Liver (tissue), 3 donors: ENCODE measurements around the gene OBP2A.

Experiments
- ATF3 ChIP-seq: IDR thresholded peaks from 2 replicates; pipeline ENCODE4 v1.6.1; 2016; ENCODE audit warnings: antibody characterized with exemption
- CTCF ChIP-seq: fragments of 150-350 bp; IDR thresholded peaks from 2 replicates; pipeline ENCODE4 v1.5.1; 2017; ENCODE audit warnings: improper control_type of control experiment, low read depth, low read length; ENCODE audit not compliant: missing input control
- EGR1 ChIP-seq, 2 donors: IDR thresholded peaks; 2 replicates each; pipeline ENCODE4 v1.6.1; 2016 to 2018; ENCODE audit warnings: antibody characterized with exemption in 2 of 2, low read depth in 2 of 2
- FOXA1 ChIP-seq: IDR thresholded peaks from 2 replicates; pipeline ENCODE4 v1.6.1; 2016; ENCODE audit warnings: antibody characterized with exemption
- JUND ChIP-seq, 2 donors: IDR thresholded peaks; 2 replicates each; pipeline ENCODE4 v1.6.1; 2016; ENCODE audit warnings: antibody characterized with exemption in 2 of 2
- MAX ChIP-seq: IDR thresholded peaks from 2 replicates; pipeline ENCODE4 v1.6.1; 2016; ENCODE audit warnings: antibody characterized with exemption
- NR2F2 ChIP-seq: IDR thresholded peaks from 2 replicates; pipeline ENCODE4 v1.6.1; 2016; ENCODE audit warnings: antibody characterized with exemption
- RAD21 ChIP-seq, 2 donors: IDR thresholded peaks; 2 replicates each; pipeline ENCODE4 v1.6.1; 2016; ENCODE audit warnings: antibody characterized with exemption in 2 of 2, mild to moderate bottlenecking in 2 of 2
- RXRA ChIP-seq, 2 donors: IDR thresholded peaks; 2 replicates each; pipeline ENCODE4 v1.6.1; 2017 to 2018; ENCODE audit warnings: antibody characterized with exemption in 2 of 2, mild to moderate bottlenecking in 1 of 2
- SP1 ChIP-seq: IDR thresholded peaks from 2 replicates; pipeline ENCODE4 v1.6.1; 2018; ENCODE audit warnings: antibody characterized with exemption, mild to moderate bottlenecking
- TAF1 ChIP-seq: conservative IDR thresholded peaks from 2 replicates; pipeline ENCODE4 v1.6.1; 2016; ENCODE audit warnings: antibody characterized with exemption, mild to moderate bottlenecking
- donor health status: healthy.
- donor health status: healthy.

GRCh38 chr9:135509458-135509857 is 36.5 kb upstream of the OBP2A start:
- TF ChIP-seq CTCF, result no peak
- no peak for TF ChIP-seq TAF1
- TF ChIP-seq ATF3, result no peak
- no peak for TF ChIP-seq SP1
- TF ChIP-seq EGR1 (IDR thresholded peaks at IDR 0.05; ENCODE audit: low read depth in 2 of 2), result no peak
- no peak for TF ChIP-seq RAD21 (IDR thresholded peaks at IDR 0.05)
- TF ChIP-seq JUND (IDR thresholded peaks at IDR 0.05), result no peak
- no peak for TF ChIP-seq NR2F2
- TF ChIP-seq RXRA (IDR thresholded peaks at IDR 0.05), result no peak
- TF ChIP-seq MAX, result no peak
- no peak for TF ChIP-seq FOXA1
